Stimulated activated CD8-positive, alpha-beta memory T cell treated with anti-CD3 and anti-CD28 coated beads, Interleukin-12 subunit alpha, Interleukin-12 subunit beta, amount 100 ng/mL, for 24 hours (primary cell): Measurements from ENCODE around the gene ZKSCAN5.
"Not testable (repeated sequence)": the region's sequence is repeated elsewhere in the genome, so short reads cannot be mapped to it uniquely, and the experiment has no call there.

ENCODE experiments used
- DNase-seq: peaks from one replicate; pipeline ENCODE4 v3.0.0-alpha.2; 2020; ENCODE audit errors: extremely low read depth

ZKSCAN5 gene

GRCh38 chr7:99551767-99552463 lies 47.5 kb downstream of the ZKSCAN5 start, which contains the start of gene FAM200A:
Gene FAM200A, minus strand, starts transcription at chr7:99552114. Its CDS starts 3,707 bp downstream, at chr7:99548407.
- peak; percentile 66 for DNase-seq

DNA sequence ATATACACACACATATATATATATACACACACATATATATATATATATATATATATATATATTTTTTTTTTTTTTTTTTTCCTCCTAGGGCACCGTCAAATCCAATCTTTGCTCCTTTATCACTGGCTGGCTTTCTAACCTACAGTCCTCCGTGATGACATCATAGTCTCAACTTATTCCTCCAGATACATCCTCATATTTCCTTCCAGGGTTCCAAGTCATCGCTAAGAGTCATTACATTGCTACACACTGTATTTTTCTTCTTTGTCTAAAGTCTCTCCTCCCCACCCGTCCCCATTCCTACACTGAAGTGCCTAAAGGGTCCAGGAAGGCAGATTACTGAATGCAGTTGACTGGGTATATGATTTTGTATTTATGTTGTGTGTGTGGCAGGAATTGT lies 48.6 kb downstream of the ZKSCAN5 start:
- no peak for DNase-seq

- DNase-seq, result no peak
Observed at GRCh38 chr7:99554939-99555338, 50.5 kb downstream of the ZKSCAN5 start.

- DNase-seq, result no peak
Observed at GRCh38 chr7:99557196-99557607, 52.7 kb downstream of the ZKSCAN5 start.

DNA sequence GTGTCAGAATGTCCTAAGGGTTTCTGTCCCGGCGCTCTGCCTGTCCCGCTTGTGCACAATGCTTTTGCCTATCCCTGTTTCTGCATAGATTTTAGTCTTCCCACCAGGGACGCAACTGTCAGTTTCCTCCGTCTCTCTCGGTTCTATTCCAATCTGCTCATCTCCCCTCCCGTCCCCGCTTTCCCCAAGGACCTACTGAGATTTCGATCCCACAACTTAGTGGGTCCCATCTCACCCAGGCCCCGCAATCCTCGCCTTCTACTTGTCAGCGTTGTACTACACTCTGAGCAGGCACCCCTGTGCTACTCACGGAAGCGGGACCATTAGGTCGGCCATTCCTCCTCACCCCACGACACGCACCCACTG lies 53.5 kb downstream of the ZKSCAN5 start:
- DNase-seq, result no peak

GRCh38 chr7:99558306-99559174 lies 54.1 kb downstream of the ZKSCAN5 start, which contains the start of gene ZNF655:
Gene ZNF655, plus strand, starts transcription at chr7:99558642. Its CDS starts 1,918 bp downstream, at chr7:99560560.
- DNase-seq, result peak; percentile 82

GRCh38 chr7:99559175-99559915 lies 54.9 kb downstream of the ZKSCAN5 start:
- DNase-seq, result no peak

- DNase-seq, result no peak
Observed at GRCh38 chr7:99560834-99561736, 56.6 kb downstream of the ZKSCAN5 start.

DNA sequence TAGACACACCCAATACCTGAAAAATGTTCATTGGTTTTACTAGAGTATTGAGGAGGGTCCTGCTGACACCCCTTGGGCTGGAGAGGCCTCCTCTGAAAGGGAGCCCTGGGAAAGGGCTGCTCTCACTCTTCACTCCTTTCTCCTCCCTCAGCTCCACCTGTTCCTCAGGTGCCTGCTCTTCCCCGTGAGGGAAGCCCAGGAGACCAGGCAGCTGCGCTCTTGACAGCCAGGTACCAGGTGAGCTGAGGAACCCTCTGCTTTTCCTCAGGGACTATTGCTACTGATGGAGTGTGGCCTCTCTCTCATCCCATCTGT lies 57.2 kb downstream of the ZKSCAN5 start:
- DNase-seq, result no peak

GRCh38 chr7:99562114-99562784 lies 57.8 kb downstream of the ZKSCAN5 start:
- no peak for DNase-seq

DNA sequence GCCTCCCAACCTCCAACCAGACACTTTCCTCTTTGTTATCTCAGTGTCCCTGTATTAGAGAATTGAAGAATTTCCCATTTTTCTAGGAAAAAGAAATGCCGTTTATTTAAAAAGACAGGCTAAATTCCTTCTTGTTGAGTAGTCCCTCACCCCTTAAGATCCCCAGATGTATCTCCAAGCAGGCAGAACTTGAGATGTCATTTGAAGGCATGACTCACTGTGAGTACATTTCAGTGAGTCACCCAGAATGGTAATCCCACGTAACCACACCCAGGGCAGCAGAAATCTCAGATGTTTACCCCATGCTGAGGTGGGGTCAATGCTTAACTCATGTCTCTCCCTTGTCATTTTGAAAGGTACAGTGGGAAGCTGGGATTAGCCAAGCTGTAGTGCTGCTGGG lies 58.4 kb downstream of the ZKSCAN5 start:
- DNase-seq, result no peak

- DNase-seq, result no peak
Observed at GRCh38 chr7:99563650-99564049, 59.2 kb downstream of the ZKSCAN5 start.

DNA sequence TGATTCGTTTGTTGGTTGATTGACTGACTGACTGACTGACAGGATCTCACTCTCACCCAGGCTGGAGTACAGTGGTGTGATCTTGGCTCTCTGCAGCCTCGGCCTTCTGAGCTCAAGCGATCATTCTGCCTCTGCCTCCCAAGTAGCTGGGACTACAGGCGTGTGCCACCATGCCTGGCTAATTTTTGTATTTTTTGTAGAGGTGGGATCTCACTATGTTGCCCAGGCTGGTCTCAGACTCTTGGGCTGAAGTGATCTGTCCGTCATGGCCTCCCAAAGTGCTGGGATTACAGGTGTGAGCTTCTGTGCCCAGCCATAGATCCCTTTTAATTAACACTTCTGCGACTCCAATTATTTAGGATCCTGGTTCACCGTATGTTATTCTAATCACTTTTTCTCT lies 64.3 kb downstream of the ZKSCAN5 start:
- DNase-seq, result not testable (repeated sequence)

- no peak for DNase-seq
Observed at GRCh38 chr7:99571768-99572167, 67.3 kb downstream of the ZKSCAN5 start.

DNA sequence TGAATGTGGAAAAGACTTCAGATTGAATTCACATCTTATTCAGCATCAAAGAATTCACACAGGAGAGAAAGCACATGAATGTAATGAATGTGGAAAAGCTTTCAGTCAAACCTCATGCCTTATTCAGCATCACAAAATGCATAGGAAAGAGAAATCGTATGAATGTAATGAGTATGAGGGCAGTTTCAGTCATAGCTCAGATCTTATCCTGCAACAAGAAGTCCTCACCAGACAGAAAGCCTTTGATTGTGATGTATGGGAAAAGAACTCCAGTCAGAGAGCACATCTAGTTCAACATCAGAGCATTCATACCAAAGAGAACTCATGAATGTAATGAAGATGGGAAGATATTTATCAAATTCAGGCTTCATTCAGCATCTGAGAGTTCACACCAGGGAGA lies 68.8 kb downstream of the ZKSCAN5 start:
- no peak for DNase-seq

DNA sequence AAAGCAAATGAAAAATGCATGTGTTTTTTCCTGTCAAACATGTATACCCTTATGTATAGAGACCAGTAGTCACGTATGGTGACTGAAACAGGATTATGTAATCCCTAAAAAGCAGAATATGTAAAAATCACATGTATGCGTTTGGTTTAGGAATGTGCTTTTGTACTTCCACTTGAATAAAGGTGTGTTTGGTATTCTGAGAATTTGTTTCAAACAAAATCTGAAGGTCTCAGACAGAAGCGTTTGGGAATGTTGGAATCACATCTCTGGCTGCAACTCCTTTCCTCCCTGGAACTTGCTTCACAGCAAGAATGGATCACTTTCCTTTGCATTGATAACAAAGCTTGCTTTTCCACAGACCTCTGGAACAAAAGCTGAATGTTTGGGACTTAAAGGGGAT lies 71.8 kb downstream of the ZKSCAN5 start:
- DNase-seq, result no peak

- no peak for DNase-seq
Observed at GRCh38 chr7:99579281-99579955, 75.0 kb downstream of the ZKSCAN5 start.

DNA sequence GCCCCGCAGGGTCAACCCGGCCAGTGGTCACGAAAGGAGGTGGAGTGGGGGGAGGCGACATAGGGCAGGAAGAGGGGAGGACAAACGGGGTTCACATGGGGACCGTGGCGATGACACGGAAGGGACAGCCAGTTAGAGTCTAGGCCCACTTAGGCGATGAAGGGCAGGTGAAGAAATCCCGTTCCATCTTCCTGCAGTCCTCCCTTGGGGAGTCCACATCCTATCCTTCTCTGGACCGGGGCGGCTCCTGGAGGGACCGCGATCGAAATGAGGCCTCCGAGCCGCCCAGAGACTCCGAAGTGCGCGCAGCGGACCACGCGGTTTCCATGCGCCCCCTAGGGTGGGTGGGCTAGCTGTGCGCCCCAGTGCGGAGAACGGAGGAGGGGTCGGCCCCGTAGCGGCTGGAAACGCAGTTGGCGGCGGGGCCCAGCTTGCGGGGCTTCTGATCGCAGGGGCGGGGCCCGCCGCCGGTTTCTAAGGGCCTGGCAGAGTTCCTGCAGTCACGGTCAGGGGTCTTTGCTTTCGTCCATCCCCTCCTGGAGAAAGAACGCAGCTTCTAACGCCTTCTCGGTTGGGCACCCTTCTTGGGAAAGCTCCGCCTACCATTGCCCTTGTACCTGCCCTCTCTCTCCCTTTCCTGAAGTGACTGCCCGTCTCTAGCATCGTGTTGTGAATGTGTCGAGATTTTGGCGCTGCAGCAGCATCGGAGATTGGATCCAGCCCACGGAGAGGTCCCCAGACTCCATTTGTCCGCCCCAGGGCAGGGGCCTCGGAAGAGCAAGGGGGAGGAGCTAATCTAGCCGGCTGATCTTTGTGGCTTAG lies 75.7 kb downstream of the ZKSCAN5 start:
- no peak for DNase-seq

GRCh38 chr7:99580778-99581332 lies 76.4 kb downstream of the ZKSCAN5 start:
- DNase-seq, result not testable (repeated sequence)
